Measurements from ENCODE around the gene SIGLEC1. TPM values are rescaled to one million over a fixed set of nuclear protein-coding genes. Genes with fewer than 3 reads are reported as not detected.

Gene SIGLEC1
- total RNA-seq, 1 experiment from 2014 or later, result not detected

GRCh38 chr20:3711484-3711941 is 887 bp downstream of the SIGLEC1 start:
- Histone ChIP-seq H3K27me3 (ENCODE audit: low read length) (no peaks in the 10 kb centered on the region), H3K9me3 (ENCODE audit: low read length) (no peaks in the 10 kb centered on the region), H3F3A (ENCODE audit: low read length, unreplicated experiment) (no peaks in the 10 kb centered on the region), H3K9me2 (replicated peaks; ENCODE audit: low read length) (no peaks in the 10 kb centered on the region), H4K20me1 (ENCODE audit: low read length) (no peaks in the 10 kb centered on the region), H3K4me2 (ENCODE audit: low read length) (no peak overlapping the region), H3K79me2 (ENCODE audit: low read length) (no peaks in the 10 kb centered on the region), H3K9ac (ENCODE audit: low read length) (no peak overlapping the region), H3K4me3 (ENCODE audit: low read length) (no peak overlapping the region), H2AFZ (ENCODE audit: low read length) (no peak overlapping the region), H3K36me3 (ENCODE audit: low read depth, low read length) (no peaks in the 10 kb centered on the region), H3K4me1 (ENCODE audit: insufficient read depth, low read length) (no peaks in the 10 kb centered on the region), H3K27ac (ENCODE audit: low read length) (no peak overlapping the region)
- ChIA-PET POLR2A (ENCODE audit: unreplicated experiment) (no interaction called here), CTCF (interaction anchor here (0.5 to 2.2 kb wide), 4 partner anchors 12 to 133 kb away, joined by 3 to 22 read pairs (median 8); no protein-coding TSS in a partner anchor)
- ATAC-seq (no peak), DNase-seq (no peak)
- TF ChIP-seq EZH2phosphoT487 (IDR thresholded peaks at IDR 0.05; ENCODE audit: borderline replicate concordance, low read length) (no peak), CTCF (conservative IDR thresholded peaks at IDR 0.05; ENCODE audit: low read depth, low read length) (no peak)
- intact Hi-C loops (cut with micrococcal nuclease), result loop anchor here (1.0 kb wide), 1 partner anchor 35 kb away; no protein-coding TSS in a partner anchor
- no TSS peak for BruUV-seq (replicated peaks)

GRCh38 chr20:3710703-3711483 is 1.5 kb downstream of the SIGLEC1 start:
- Histone ChIP-seq H3K36me3 (ENCODE audit: low read depth, low read length) (no peaks in the 10 kb centered on the region), H3K79me2 (ENCODE audit: low read length) (no peaks in the 10 kb centered on the region), H3F3A (ENCODE audit: low read length, unreplicated experiment) (no peaks in the 10 kb centered on the region), H3K4me1 (ENCODE audit: insufficient read depth, low read length) (no peaks in the 10 kb centered on the region), H3K4me3 (ENCODE audit: low read length) (no peak overlapping the region), H3K27ac (ENCODE audit: low read length) (no peak overlapping the region), H4K20me1 (ENCODE audit: low read length) (no peaks in the 10 kb centered on the region), H3K9me2 (replicated peaks; ENCODE audit: low read length) (no peaks in the 10 kb centered on the region), H3K9ac (ENCODE audit: low read length) (no peak overlapping the region), H3K9me3 (ENCODE audit: low read length) (no peaks in the 10 kb centered on the region), H2AFZ (ENCODE audit: low read length) (no peak overlapping the region), H3K4me2 (ENCODE audit: low read length) (no peak overlapping the region), H3K27me3 (ENCODE audit: low read length) (no peaks in the 10 kb centered on the region)
- BruUV-seq (replicated peaks), result no TSS peak
- TF ChIP-seq CTCF (conservative IDR thresholded peaks at IDR 0.05; ENCODE audit: low read depth, low read length) (peak; percentile 98), EZH2 (IDR thresholded peaks at IDR 0.05; ENCODE audit: low read length, unreplicated experiment) (no peak)
- CTCF ChIA-PET, result interaction anchor here (0.5 to 2.2 kb wide), 6 partner anchors 11 to 132 kb away, joined by 3 to 22 read pairs (median 6); no protein-coding TSS in a partner anchor
- intact Hi-C loops (cut with micrococcal nuclease), result loop anchor here (1.0 kb wide), 1 partner anchor 35 kb away; no protein-coding TSS in a partner anchor
- DNase-seq (peak; percentile 61), ATAC-seq (peak; percentile 33)
- POLR2A ChIA-PET (ENCODE audit: unreplicated experiment), result no interaction called here

- no peaks in the 10 kb centered on the region for H3K27me3 ChIP-seq (ENCODE audit: low read length)
- H2AFZ ChIP-seq (ENCODE audit: low read length), result no peak overlapping the region
- no peaks in the 10 kb centered on the region for H3K9me2 ChIP-seq (replicated peaks; ENCODE audit: low read length)
- no peak overlapping the region for H3K27ac ChIP-seq (ENCODE audit: low read length)
- H3F3A ChIP-seq (ENCODE audit: low read length, unreplicated experiment), result no peaks in the 10 kb centered on the region
- H3K36me3 ChIP-seq (ENCODE audit: low read depth, low read length), result no peaks in the 10 kb centered on the region
- no peaks in the 10 kb centered on the region for H3K9me3 ChIP-seq (ENCODE audit: low read length)
- H3K4me2 ChIP-seq (ENCODE audit: low read length), result no peak overlapping the region
- H3K79me2 ChIP-seq (ENCODE audit: low read length), result no peaks in the 10 kb centered on the region
- ATAC-seq (no peak), DNase-seq (no peak)
- no peaks in the 10 kb centered on the region for H4K20me1 ChIP-seq (ENCODE audit: low read length)
- ChIA-PET POLR2A (ENCODE audit: unreplicated experiment) (no interaction called here), CTCF (interaction anchor here (0.5 to 2.2 kb wide), 4 partner anchors 22 to 170 kb away, joined by 3 to 22 read pairs (median 5); no protein-coding TSS in a partner anchor)
- no peaks in the 10 kb centered on the region for H3K4me1 ChIP-seq (ENCODE audit: insufficient read depth, low read length)
- H3K4me3 ChIP-seq (ENCODE audit: low read length), result no peak overlapping the region
- 0 out of 2 replicates have a peak, but pooled peaks have one; percentile 8 for TF ChIP-seq CTCF (conservative IDR thresholded peaks at IDR 0.05; ENCODE audit: low read depth, low read length)
- no peak for TF ChIP-seq EZH2phosphoT487 (IDR thresholded peaks at IDR 0.05; ENCODE audit: borderline replicate concordance, low read length)
- no peak for TF ChIP-seq EZH2 (IDR thresholded peaks at IDR 0.05; ENCODE audit: low read length, unreplicated experiment)
- no peak overlapping the region for H3K9ac ChIP-seq (ENCODE audit: low read length)
- BruUV-seq (replicated peaks), result no TSS peak
- intact Hi-C loops (cut with micrococcal nuclease), result no loop called here
These were observed 2.4 kb downstream of the SIGLEC1 start for GRCh38 chr20:3710011-3710466.
